HG02938 (cell line): ENCODE results near the gene CCDC32.
A peak's percentile ranks its signal among the peaks of the same experiment; 100 is the strongest.

ENCODE experiments used
- ATAC-seq: cut with Tn5 transposase; IDR thresholded peaks from one replicate; pipeline ENCODE4 v1.9.1; 2021; ENCODE audit warnings: mild to moderate bottlenecking, moderate library complexity; ENCODE audit not compliant: unreplicated experiment

Gene CCDC32

GRCh38 chr15:40513609-40514008 lies 51.2 kb downstream of the CCDC32 start:
- ATAC-seq, result no peak

- ATAC-seq, result no peak
Observed at GRCh38 chr15:40512440-40512839, 52.4 kb downstream of the CCDC32 start.

GRCh38 chr15:40511472-40512133 lies 53.2 kb downstream of the CCDC32 start:
- ATAC-seq, result peak; percentile 23

- ATAC-seq, result peak; percentile 50
Observed at GRCh38 chr15:40511093-40511471, 53.8 kb downstream of the CCDC32 start.

- ATAC-seq, result no peak
Observed at GRCh38 chr15:40510201-40510600, 54.6 kb downstream of the CCDC32 start.

GRCh38 chr15:40508216-40508615 lies 56.6 kb downstream of the CCDC32 start:
- no peak for ATAC-seq

GRCh38 chr15:40506964-40507571 lies 57.8 kb downstream of the CCDC32 start:
- no peak for ATAC-seq
